Activated CD4-positive, alpha-beta T cell treated with anti-CD3 and anti-CD28 coated beads, Interleukin-2, amount 50 U/mL, for 4 hours (primary cell): Measurements from ENCODE around the gene SLC26A8.
"Not testable (repeated sequence)": the region's sequence is repeated elsewhere in the genome, so short reads cannot be mapped to it uniquely, and the experiment has no call there.

Experiments
- DNase-seq, 2 experiments: peaks; one replicate each; pipeline ENCODE4 v3.0.0-alpha.2; 2020

The SLC26A8 gene

DNA sequence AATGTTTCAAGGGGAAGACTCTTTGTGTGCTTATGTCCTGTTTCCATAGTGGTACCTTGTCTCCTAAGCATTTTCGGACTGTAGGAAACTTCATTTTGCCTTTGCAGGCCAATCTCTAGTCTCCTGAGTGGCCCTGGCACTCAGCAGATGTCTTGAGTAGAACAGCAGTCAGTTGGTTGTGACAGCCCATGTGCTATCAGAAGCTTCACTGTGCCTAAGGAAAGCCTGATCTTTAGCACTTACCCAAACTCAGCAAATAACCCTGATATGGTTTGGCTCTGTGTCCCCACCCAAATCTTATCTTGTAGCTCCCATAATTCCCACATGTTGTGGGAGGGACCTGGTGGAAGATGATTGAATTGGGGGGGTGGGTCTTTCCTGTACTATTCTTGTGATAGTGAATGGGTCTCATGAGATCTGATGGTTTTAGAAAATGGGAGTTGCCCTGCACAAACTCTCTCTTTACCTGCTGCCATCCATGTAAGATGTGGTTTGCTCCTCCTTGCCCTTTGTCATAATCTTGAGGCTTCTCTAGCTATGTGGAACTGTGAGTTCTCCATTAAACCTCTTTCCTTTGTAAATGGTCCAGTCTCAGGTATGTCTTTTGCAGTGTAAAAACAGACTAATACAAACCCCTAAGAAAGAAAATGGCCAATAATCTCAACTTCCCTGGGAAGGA is 87.6 kb downstream of the SLC26A8 start:
- no peak for DNase-seq

GRCh38 chr6:35935469-35935868 is 89.0 kb downstream of the SLC26A8 start:
- DNase-seq = no peak

DNA sequence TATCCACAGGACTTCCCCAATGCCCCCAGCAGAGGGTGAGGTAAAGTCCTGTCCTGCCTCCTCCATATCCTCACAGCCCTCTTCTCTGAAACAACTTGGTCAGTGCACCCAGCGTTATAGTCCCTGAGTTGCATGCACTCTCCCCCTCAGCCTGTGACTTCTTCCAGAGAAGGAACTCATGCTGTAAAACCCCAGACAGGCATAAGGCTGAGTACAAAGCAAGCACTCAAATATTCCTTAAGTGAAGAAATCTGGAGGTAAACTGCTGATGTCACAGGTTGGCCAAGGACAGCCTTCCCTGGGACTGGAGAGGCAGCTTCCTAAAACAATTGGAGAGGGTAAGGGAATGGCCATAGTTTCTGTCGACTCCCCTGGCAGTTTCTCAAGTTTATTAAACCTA is 90.6 kb downstream of the SLC26A8 start:
- DNase-seq = no peak

- DNase-seq = not testable (repeated sequence)
These were observed 92.6 kb downstream of the SLC26A8 start for GRCh38 chr6:35931873-35932272.

DNA sequence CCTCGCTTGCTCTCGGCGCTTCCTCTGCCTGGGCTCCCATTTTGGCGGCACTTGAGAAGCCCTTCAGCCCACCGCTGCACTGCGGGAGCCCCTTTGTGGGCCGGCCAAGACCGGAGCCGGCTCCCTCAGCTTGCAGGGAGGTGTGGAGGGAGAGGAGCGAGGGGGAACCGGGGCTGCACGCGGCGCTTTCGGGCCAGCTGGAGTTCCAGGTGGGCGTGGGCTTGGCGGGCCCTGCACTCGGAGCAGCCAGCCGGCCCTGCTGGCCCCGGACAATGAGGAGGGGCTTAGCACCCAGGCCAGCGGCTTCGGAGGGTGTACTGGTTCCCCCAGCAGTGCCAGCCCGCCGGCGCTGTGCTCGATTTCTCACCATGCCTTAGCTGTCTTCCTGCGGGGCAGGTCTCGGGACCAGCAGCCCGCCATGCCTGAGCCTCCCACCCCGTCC is 93.3 kb downstream of the SLC26A8 start:
- no peak for DNase-seq

- no peak for DNase-seq
These were observed 94.8 kb downstream of the SLC26A8 start for GRCh38 chr6:35929601-35930000.

DNA sequence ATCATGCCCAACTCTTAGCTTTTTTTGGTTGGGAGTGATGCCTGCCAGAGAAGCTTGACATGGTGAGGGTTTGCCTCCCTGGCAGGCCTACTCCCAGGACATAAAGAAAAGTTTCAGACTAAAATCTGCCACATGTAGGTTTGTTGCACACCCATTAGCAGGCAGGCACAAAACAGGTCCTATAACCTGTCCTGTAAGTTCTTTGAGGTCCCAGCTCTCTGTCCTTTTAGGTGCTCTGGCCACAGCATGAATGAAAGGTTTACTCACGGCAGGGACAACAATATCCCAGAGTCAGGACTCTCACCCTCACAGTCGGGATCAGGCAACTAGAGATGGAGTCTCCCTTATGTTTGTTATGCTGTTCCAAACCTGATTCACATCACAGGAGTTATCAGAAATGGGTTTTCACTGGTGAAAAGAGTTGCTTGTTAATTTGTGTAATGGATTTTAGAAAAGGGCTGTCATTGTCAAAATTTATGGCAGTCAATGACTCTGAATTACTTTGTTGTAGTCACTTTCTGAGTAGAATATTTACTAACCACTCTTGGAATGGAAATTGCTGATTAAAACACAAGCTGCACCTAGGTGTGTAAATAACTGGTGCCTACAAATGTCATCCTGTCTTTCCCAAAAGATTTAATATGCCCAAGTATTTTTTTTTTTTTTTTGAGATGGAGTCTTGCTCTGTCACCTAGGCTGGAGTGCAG is 97.8 kb downstream of the SLC26A8 start:
- no peak for DNase-seq

DNA sequence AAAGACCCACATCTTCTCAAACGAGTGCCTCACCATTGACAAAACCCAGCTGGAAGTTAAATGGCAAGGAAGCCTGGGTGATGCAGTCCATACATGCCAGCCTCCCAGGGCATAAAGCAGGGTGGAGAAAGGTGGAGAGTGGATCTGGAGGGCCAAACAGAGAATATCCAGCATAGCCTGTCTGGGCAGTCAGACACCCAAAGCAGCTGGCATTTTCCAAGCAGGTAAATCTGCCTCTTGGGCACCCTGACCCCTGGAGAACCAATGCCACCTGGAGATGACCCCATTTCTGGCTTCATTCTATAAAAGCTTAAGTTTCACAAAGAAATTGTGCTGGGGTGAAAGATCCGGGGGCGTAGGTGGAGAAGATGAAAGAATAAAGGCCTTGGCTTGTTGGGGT is 98.5 kb downstream of the SLC26A8 start:
- DNase-seq = no peak

DNA sequence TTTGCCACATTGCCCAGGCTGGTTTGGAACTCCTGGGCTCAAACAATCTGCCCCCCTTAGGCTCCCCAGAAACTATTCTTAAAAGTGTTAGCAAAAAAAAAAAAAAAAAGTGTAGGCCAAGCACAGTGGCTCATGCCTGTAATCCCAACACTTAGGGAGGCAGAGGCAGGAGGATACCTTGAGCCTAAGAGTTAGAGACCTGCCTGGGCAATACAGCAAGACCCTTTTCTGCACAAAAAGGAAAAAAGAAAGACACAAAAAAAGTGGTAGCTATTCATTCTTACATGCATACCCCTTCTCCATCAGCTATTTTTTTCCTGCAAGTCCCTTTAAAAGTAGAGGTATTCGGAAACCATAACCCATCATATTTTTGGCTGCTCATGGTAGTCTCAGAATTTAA is 100.3 kb downstream of the SLC26A8 start:
- no peak for DNase-seq

- no peak for DNase-seq
These were observed 102.3 kb downstream of the SLC26A8 start for GRCh38 chr6:35922139-35922554.

GRCh38 chr6:35920793-35921732 is 103.4 kb downstream of the SLC26A8 start, which contains the start of gene SRPK1:
Gene SRPK1, minus strand, starts transcription at chr6:35921098. Its CDS starts 42 bp downstream, at chr6:35921056.
- peak; percentile 77 to 81 for DNase-seq

DNA sequence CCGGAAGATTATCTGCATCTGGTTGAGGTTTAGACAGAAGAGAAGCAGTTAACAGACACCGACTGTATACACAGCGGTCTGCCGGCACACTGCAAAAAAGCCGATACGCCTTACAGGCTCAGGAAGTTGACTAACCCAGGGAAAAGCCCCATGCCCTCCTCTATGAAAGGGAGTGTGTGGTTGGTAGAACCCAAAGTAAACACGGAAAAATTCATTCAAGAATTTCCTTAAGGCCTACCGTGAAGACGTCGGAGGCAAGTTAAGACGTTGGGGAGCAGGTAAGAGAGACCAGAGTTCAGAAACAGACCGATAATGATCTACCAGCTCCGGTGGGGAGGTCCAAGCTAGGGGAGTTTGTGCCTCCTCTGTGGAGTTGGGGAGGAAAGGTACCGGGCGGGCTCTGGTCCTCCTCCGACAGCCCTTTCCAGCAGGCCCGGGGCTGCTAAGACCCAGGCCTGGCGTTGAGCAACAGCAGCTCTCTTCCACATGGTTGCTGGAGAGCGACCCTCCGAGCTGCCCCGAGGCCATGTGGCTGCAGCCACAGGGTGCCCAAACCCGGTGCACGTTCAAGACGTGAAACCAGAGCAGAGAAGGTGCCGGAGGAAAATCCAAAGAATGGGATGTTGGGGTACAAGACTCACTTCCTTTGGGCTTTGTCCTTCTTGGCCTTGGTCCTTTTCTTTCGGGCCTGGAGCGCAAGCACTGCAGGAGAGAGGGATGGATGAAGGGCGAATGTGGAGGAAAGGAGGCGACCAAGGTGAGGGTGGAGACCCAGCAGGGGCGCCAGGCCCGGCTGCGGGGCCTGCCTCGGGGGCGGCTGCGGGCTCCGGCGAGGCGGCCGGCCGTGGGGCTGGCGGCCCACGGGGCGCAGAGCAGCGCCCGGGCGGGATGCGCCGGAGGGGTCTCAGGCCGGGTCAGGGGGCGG is 104.4 kb downstream of the SLC26A8 start:
- peak; percentile 38 to 53 for DNase-seq

DNA sequence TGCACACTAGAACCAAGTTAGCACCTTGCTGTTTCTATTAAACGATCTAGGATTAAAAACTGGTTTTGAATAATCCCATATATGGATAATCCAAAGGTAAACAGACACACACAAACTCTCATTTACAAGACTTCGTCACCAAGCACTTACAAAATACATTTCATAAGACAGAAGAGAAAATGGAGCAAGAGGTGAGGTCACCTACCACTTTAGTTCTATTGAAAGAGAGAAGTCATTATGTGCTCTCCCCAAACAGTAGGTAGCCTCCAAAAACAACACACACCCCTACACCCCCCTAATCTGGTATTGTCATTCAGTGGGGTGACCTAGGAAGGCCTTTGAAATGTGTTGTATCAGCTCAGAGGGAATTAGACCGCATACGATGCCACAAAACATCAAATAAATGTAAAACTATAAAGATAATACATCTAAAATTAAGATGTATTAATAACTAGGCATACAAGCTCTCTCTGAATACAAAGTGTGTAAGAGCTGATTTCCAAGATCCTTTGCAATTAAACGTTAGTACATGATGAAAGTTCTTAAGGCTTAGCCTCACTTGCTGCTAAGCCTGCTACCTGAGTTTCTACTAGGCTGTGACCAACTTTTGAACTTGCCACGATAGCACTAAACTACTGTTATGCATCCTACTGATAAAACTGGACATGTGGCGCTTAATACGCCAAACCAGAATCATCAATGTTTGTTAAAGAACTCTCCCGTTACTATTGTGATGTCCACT is 105.2 kb downstream of the SLC26A8 start:
- DNase-seq = no peak

DNA sequence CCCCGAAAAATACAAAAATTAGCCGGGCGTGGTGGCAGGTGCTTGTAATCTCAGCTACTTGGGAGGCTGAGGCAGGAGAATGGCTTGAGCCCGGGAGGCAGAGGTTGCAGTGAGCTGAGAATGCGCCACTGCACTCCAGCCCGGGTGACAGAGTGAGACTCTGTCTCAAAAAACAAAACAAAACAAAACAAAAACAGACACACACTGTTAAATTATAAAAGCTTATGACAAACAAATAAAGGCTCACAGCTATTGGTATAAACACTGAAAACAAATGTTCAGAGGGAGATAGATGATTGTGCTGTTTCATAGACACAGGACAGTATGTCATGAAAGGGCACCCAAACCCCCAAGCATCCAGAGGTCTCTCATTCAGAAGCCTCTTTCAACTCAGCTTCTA is 107.5 kb downstream of the SLC26A8 start:
- not testable (repeated sequence) for DNase-seq

- no peak for DNase-seq
These were observed 108.4 kb downstream of the SLC26A8 start for GRCh38 chr6:35916056-35916455.

GRCh38 chr6:35914536-35914935 is 109.9 kb downstream of the SLC26A8 start:
- no peak for DNase-seq

DNA sequence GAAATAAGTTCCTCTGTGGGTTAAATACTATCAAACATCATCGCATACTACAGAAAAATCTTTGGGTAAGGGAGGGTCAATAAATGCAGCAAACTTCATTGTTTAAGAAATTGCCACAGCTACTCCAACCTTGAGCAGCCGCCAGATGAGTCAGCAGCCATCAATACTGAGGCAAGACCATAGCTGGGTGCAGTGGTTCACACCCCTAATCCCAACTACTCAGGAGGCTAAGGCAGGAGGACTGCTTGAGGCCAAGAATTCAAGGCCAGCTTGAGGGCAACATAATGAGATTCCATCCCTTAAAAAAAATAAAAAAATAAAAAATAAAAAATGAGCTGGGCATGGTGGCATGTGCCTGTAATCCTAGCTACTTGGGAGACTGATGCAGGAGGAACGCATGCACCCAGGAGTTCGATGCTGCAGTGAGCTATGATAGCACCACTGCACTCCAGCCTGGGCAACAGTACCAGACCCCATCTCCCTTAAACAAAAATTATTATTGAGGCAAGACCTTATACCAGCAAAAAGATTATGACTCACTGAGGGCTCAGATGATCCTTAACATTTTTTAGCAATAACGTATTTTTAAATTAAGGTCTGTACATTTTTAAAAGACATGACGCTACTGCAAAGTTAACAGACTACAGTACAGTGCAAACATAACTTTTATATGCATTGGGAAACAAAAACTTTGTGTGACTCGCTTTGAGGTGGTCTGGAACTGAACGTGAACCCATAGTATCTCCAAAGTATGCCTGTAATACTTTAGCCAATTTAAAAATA is 112.4 kb downstream of the SLC26A8 start:
- no peak for DNase-seq

- not testable (repeated sequence) for DNase-seq
These were observed 114.9 kb downstream of the SLC26A8 start for GRCh38 chr6:35909571-35909970.

DNA sequence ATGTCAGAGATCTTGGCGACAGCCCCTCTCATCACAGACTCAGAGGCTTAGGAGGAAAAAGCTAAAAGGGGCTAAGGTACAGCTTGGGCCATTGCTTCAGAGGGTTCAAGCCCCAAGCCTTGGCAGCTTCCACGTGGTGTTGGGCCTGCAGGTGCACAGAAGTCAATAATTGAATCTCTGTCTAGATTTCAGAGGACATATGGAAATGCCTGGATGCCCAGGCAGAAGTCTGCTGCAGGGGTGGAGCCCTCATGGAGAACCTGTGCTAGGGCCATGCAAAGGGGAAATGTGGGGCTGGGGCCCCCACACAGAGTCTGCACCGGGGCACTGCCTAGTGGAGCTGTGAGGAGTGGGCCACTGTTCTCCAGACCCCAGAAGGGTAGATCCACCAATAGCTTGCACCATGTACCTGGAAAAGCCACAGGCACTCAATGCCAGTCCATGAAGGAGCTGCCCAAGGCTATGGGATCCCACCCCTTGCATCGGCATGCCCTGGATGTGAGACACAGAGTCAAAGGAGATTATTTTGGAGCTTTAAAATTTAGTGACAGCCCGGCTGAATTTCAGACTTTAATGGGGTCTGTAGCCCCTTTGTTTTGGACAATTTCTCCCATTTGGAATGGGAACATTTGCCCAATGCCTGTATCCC is 115.6 kb downstream of the SLC26A8 start:
- DNase-seq = not testable (repeated sequence)

DNA sequence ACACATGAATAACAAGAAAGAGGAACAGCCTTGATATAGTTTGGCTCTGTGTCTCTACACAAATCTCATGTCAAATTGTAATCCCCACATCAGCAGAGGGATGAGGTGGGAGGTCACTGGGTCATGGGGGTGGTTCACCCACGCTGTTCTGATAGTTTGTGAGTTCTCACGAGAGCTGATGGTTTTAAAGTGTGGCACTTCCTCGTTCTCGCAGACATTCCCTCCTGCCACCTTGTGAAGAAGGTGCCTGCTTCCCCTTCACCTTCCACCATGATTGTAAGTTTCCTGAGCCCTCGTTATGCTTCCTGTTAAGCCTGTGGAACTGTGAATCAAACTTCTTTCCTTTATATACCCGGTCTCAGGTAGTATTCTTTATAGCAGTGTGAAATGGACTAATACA is 116.7 kb downstream of the SLC26A8 start:
- DNase-seq = no peak
